IPS-20b (cell line): ENCODE measurements around the gene MYO5C.
"Not testable (repeated sequence)": the region's sequence is repeated elsewhere in the genome, so short reads cannot be mapped to it uniquely, and the experiment has no call there.

Source experiments
- H3K27ac ChIP-seq: one replicate; pipeline ENCODE4 v1.5.1; 2013; ENCODE audit warnings: low read length
- H3K27me3 ChIP-seq: 2 replicates; pipeline ENCODE4 v1.6.1; 2013; ENCODE audit warnings: mild to moderate bottlenecking, low read length, inconsistent platforms; ENCODE audit not compliant: insufficient read depth
- H3K36me3 ChIP-seq: 2 replicates; pipeline ENCODE4 v1.6.1; 2013; ENCODE audit warnings: low read depth, mild to moderate bottlenecking, inconsistent platforms, low read length, moderate library complexity; ENCODE audit not compliant: insufficient read depth
- H3K4me1 ChIP-seq: 2 replicates; pipeline ENCODE4 v1.6.1; 2013; ENCODE audit warnings: mild to moderate bottlenecking, control low read depth, inconsistent platforms, low read length, moderate library complexity; ENCODE audit not compliant: insufficient read depth
- H3K4me3 ChIP-seq: 2 replicates; pipeline ENCODE4 v1.5.1; 2013; ENCODE audit warnings: mild to moderate bottlenecking, low read length, inconsistent platforms
- H3K9ac ChIP-seq: 2 replicates; pipeline ENCODE4 v1.6.1; 2013; ENCODE audit warnings: low read depth, mild to moderate bottlenecking, inconsistent platforms, low read length, moderate library complexity
- H3K9me3 ChIP-seq: 2 replicates; pipeline ENCODE4 v1.6.1; 2013; ENCODE audit warnings: mild to moderate bottlenecking, low read depth, low read length, inconsistent platforms; ENCODE audit not compliant: insufficient read depth

The MYO5C gene

GRCh38 chr15:52178765-52179164 is 116.8 kb downstream of the MYO5C start:
- peak overlapping the region; percentile 89 for H3K4me3 ChIP-seq
- no peaks in the 10 kb centered on the region for H3K9me3 ChIP-seq
- no peak overlapping the region for H3K27ac ChIP-seq
- H3K36me3 ChIP-seq = no peaks in the 10 kb centered on the region
- H3K4me1 ChIP-seq = peaks cover 8% of the 10 kb centered on the region; the same call in 1 of the 2 replicates
- peaks cover 29% of the 10 kb centered on the region for H3K27me3 ChIP-seq
- H3K9ac ChIP-seq = peak overlapping the region; percentile 81; the same call in 1 of the 2 replicates

GRCh38 chr15:52172869-52173268 is 122.7 kb downstream of the MYO5C start:
- H3K4me1 ChIP-seq = peaks cover 7% of the 10 kb centered on the region; the same call in 1 of the 2 replicates
- H3K27me3 ChIP-seq = no peaks in the 10 kb centered on the region
- no peaks in the 10 kb centered on the region for H3K36me3 ChIP-seq
- no peak overlapping the region for H3K27ac ChIP-seq
- no peak overlapping the region for H3K4me3 ChIP-seq
- H3K9ac ChIP-seq = no peak overlapping the region
- no peaks in the 10 kb centered on the region for H3K9me3 ChIP-seq

- H3K4me1 ChIP-seq = peaks cover 7% of the 10 kb centered on the region; the same call in 1 of the 2 replicates
- no peaks in the 10 kb centered on the region for H3K9me3 ChIP-seq
- no peaks in the 10 kb centered on the region for H3K36me3 ChIP-seq
- H3K27ac ChIP-seq = no peak overlapping the region
- H3K4me3 ChIP-seq = no peak overlapping the region
- no peaks in the 10 kb centered on the region for H3K27me3 ChIP-seq
- no peak overlapping the region for H3K9ac ChIP-seq
These were observed 123.8 kb downstream of the MYO5C start for GRCh38 chr15:52171807-52172206.

- Histone ChIP-seq H3K9ac (no peak overlapping the region), H3K36me3 (no peaks in the 10 kb centered on the region), H3K27ac (no peak overlapping the region)
These were observed 124.2 kb downstream of the MYO5C start for GRCh38 chr15:52171386-52171785.

GRCh38 chr15:52170199-52170598 is 125.4 kb downstream of the MYO5C start:
- not testable (repeated sequence) for H3K27ac ChIP-seq, H3K27me3 ChIP-seq, H3K4me1 ChIP-seq, H3K9me3 ChIP-seq, H3K36me3 ChIP-seq, H3K9ac ChIP-seq, H3K4me3 ChIP-seq

More at GRCh38 chr15:52171386-52171785, 124.2 kb downstream of the MYO5C start:
- H3K27me3 ChIP-seq = no peaks in the 10 kb centered on the region
- no peaks in the 10 kb centered on the region for H3K9me3 ChIP-seq
- H3K4me1 ChIP-seq = peaks cover 7% of the 10 kb centered on the region; the same call in 1 of the 2 replicates
- no peak overlapping the region for H3K4me3 ChIP-seq

DNA sequence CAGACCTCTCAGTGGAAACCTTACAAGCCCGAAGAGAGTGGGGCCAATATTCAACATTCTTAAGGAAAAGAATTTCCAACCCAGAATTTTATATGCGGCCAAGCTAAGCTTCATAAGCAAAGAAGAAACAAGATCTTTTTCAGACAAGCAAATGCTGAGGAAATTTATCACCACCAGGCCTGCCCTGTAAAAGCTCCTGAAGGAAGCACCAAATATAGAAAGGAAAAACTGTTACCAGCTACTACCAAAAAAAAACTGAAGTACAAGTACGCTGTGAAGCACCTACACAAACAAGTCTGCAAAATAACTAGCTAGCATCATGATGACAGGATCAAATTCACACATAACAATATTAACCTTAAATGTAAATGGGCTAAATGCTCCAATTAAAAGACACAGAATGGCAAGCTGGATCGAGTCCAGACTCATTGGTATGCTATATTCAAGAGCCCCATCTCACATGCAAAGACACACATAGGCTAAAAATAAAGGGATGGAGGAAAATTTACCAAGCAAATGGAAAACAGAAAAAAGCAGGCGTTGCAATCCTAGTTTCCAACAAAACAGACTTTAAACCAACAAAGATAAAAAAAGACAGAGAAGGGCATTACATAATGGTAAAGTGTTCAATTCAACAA is 130.0 kb downstream of the MYO5C start:
- not testable (repeated sequence) for H3K9ac ChIP-seq, H3K27me3 ChIP-seq, H3K4me1 ChIP-seq, H3K9me3 ChIP-seq, H3K27ac ChIP-seq, H3K4me3 ChIP-seq, H3K36me3 ChIP-seq

DNA sequence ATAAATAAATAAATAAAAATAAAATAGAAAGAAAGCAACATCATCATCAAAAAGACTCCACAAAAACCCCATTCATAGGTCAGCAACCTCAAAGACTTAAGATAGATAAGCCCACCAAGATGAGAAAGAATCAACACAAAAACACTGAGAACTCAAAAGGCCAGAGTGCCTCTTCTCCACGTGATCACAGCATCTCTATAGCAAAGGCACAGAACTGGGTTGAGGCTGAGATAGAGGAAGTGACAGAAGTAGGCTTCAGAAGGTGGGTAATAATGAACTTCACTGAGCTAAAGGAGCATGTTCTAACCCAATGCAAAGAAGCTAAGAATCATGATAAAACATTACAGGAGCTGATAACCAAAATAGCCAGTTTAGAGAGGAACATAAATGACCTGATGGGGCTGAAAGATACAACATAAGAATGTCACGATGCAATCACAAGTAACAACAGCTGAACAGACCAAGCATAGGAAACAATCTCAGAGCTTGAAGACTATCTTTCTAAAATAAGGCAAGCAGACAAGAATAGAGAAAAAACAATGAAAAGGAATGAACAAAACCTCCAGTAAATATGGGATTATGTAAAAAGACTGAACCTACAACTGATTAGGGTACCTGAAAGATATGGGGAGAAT is 130.9 kb downstream of the MYO5C start:
- H3K27ac ChIP-seq = no peak overlapping the region
- H3K27me3 ChIP-seq = no peaks in the 10 kb centered on the region
- H3K4me1 ChIP-seq = no peaks in the 10 kb centered on the region; the same call in 1 of the 2 replicates
- no peak overlapping the region for H3K4me3 ChIP-seq
- no peaks in the 10 kb centered on the region for H3K9me3 ChIP-seq
- no peak overlapping the region for H3K9ac ChIP-seq
- peaks cover 8% of the 10 kb centered on the region; the same call in 1 of the 2 replicates for H3K36me3 ChIP-seq

DNA sequence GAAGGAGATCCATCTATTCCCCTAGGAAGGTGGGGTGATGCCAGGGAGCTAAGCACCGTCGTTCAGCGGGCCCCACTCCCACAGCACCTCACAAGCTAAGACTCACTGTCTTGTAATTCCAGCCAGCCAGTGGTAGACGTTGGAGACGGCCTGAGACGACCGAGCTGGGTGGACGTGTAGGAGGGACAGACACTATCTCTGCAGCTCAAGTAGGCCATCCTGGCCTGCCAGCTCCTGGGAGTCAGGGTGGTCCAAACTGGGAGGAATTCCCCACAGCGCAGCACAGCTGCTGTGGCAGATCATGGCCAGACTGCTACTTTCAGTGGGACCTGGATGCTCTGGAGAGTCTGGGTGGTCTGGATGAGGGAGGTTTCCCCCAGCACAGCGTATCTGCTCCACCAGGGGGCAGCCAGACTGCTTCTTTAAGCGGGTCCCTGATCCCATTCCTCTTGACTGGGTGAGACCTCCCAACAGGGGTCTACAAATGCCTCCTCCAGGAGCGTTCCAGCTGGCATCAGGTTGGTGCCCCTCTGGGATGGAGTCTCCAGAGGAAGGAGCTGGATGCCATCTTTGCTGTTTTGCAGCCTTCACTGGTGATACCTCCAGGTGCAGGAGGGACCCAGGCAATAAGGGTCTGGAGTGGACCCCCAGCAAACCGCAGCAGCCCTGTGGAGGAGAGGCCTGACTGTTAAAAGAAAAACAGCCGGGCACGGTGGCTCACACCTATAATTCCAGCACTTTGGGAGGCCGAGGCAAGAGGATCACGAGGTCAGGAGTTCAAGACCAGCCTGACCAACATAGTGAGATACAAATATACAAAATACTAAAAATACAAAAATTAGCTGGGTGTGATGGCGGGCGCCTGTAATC is 132.0 kb downstream of the MYO5C start:
- Histone ChIP-seq H3K27ac (no peak overlapping the region), H3K9ac (no peak overlapping the region), H3K4me1 (no peaks in the 10 kb centered on the region; the same call in 1 of the 2 replicates), H3K27me3 (no peaks in the 10 kb centered on the region), H3K36me3 (peaks cover 8% of the 10 kb centered on the region; the same call in 1 of the 2 replicates), H3K4me3 (no peak overlapping the region), H3K9me3 (no peaks in the 10 kb centered on the region)

- Histone ChIP-seq H3K36me3 (peaks cover 8% of the 10 kb centered on the region; the same call in 1 of the 2 replicates), H3K27me3 (no peaks in the 10 kb centered on the region), H3K27ac (no peak overlapping the region), H3K9ac (no peak overlapping the region), H3K4me3 (no peak overlapping the region), H3K4me1 (no peaks in the 10 kb centered on the region; the same call in 1 of the 2 replicates), H3K9me3 (no peaks in the 10 kb centered on the region)
These were observed 132.7 kb downstream of the MYO5C start for GRCh38 chr15:52162876-52163275.

DNA sequence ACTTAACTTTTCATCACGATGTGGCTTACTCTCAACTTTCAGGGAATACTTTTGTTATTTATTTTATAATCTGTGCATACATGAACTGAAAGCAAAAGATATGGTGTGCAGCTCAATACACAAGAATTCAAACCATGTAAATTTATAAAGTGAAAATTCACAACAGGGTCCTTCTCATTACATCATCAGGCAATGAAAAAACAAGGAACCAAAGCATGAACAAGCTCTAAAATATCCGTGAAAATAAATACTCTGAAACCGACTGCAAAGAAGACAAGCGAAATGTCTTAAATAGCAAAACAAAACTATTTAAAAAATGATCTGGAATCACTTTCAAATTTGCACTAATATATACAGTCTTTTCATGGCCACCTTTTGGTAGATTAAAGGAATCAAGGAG is 133.3 kb downstream of the MYO5C start:
- Histone ChIP-seq H3K9me3 (no peaks in the 10 kb centered on the region), H3K27ac (no peak overlapping the region), H3K4me1 (no peaks in the 10 kb centered on the region; the same call in 1 of the 2 replicates), H3K27me3 (no peaks in the 10 kb centered on the region), H3K36me3 (peaks cover 8% of the 10 kb centered on the region; the same call in 1 of the 2 replicates), H3K9ac (no peak overlapping the region), H3K4me3 (no peak overlapping the region)

DNA sequence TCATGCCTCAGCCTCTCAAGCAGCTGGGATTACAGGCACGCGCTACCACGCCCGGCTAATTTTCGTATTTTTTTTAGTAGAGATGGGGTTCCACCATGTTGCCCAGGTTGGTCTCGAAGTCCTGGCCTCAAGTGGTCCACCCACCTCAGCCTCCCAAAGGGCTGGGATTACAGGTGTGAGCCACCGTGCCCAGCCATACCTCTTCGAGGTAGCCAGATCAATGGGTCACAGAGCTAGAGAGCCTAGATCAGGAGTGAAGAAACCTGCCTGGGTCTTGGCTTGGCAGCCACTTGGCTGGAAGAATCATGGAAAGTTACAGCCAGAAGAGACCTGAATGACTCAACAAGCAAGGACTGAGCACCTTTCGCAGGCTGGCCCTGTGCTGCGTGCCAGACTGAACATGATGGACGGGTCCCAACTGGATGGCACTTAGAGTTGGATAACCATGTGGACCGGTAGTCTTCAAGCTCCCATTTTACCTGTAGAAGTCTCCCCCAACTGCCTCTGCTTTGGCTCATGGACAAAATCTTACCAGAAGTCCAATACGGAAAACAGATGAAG is 134.1 kb downstream of the MYO5C start:
- H3K9ac ChIP-seq = no peak overlapping the region
- no peaks in the 10 kb centered on the region for H3K9me3 ChIP-seq
- H3K4me1 ChIP-seq = no peaks in the 10 kb centered on the region; the same call in 1 of the 2 replicates
- H3K36me3 ChIP-seq = peaks cover 8% of the 10 kb centered on the region; the same call in 1 of the 2 replicates
- no peak overlapping the region for H3K27ac ChIP-seq
- H3K27me3 ChIP-seq = no peaks in the 10 kb centered on the region
- no peak overlapping the region for H3K4me3 ChIP-seq
